NCI-H187 treated with DMSO at 0.1 percent for 48 hours (cell line): ENCODE data around the gene MEGF6.

Experiments
- DNase-seq: peaks from one replicate; lab custom pipeline; 2025; lab: John Stamatoyannopoulos, UW

The MEGF6 gene

DNA sequence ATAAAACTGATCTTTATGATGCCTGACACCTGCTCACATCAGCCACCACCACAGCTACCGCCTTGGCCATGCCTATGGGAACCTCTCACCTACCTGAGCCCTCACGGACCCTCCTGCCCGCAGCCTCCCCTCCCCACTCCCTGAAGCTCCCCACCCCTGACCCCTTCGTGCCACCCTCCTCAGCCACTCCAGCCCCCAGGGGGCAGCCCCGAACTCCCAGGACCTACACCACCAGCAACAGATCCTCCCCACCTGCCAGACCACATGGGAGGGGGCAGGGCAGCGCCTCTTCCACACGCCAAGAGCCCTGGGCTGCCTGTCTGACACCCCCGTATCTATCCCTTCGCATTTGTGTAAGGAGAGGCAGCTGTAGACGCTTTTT, 171.0 kb downstream of the MEGF6 start:
- no peak for DNase-seq
